ENCODE measurements around the gene PRICKLE3. TPM values are rescaled to one million over a fixed set of nuclear protein-coding genes. Genes with fewer than 3 reads are reported as not detected.

The PRICKLE3 gene
- total RNA-seq, 1 donor from 2014 or later = 14.2 TPM

DNA sequence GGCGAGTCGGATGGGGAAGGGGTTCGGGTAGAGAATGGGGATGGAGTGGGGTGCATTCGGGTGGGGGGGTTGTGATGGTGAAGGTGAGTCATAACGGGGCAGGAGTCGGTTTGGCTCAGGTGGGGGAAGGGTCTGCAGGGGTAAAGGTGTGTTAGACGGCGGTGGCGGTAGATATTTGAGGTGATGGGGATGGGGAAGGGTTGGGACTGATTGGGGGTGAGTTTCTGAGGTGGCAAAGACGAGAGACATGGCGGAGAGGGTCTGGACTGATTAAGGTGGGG lies 13.1 kb upstream of the PRICKLE3 start:
- no peaks in the 10 kb centered on the region for H3K9me3 Mint-ChIP-seq (ENCODE audit: unreplicated experiment)
- no peak for DNase-seq (ENCODE audit: low read depth)
- Histone ChIP-seq H3K4me3 (ENCODE audit: insufficient read depth, low read depth, low read length) (no peak overlapping the region), H2AFZ (ENCODE audit: low read depth, low read length) (no peak overlapping the region), H3K27me3 (ENCODE audit: insufficient read depth, low read length) (no peaks in the 10 kb centered on the region), H3K79me2 (ENCODE audit: insufficient read depth, low read length) (no peaks in the 10 kb centered on the region), H3K9me3 (ENCODE audit: insufficient read depth, low read depth, low read length) (no peaks in the 10 kb centered on the region), H3K27ac (ENCODE audit: low read depth, low read length) (no peak overlapping the region), H3K4me2 (ENCODE audit: low read length) (no peak overlapping the region), H3K4me1 (ENCODE audit: insufficient read depth, low read length) (no peaks in the 10 kb centered on the region), H3K9ac (ENCODE audit: low read length) (no peak overlapping the region), H3K36me3 (ENCODE audit: insufficient read depth, low read length) (no peaks in the 10 kb centered on the region), H4K20me1 (ENCODE audit: insufficient read depth, low read length) (no peaks in the 10 kb centered on the region)
- H3K27ac Mint-ChIP-seq (ENCODE audit: unreplicated experiment) = no peak overlapping the region
- H3K27me3 Mint-ChIP-seq (ENCODE audit: low read depth, unreplicated experiment) = peaks cover 6% of the 10 kb centered on the region
- H3K4me3 Mint-ChIP-seq (ENCODE audit: unreplicated experiment) = no peak overlapping the region
- H3K36me3 Mint-ChIP-seq (ENCODE audit: low read depth, unreplicated experiment) = no peaks in the 10 kb centered on the region
- no peak for FAIRE-seq
- no peak for TF ChIP-seq EZH2 (IDR thresholded peaks at IDR 0.05; ENCODE audit: insufficient read depth, low read length)
- TF ChIP-seq, protein P1, sequence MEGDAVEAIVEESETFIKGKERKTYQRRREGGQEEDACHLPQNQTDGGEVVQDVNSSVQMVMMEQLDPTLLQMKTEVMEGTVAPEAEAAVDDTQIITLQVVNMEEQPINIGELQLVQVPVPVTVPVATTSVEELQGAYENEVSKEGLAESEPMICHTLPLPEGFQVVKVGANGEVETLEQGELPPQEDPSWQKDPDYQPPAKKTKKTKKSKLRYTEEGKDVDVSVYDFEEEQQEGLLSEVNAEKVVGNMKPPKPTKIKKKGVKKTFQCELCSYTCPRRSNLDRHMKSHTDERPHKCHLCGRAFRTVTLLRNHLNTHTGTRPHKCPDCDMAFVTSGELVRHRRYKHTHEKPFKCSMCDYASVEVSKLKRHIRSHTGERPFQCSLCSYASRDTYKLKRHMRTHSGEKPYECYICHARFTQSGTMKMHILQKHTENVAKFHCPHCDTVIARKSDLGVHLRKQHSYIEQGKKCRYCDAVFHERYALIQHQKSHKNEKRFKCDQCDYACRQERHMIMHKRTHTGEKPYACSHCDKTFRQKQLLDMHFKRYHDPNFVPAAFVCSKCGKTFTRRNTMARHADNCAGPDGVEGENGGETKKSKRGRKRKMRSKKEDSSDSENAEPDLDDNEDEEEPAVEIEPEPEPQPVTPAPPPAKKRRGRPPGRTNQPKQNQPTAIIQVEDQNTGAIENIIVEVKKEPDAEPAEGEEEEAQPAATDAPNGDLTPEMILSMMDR (IDR thresholded peaks at IDR 0.05; ENCODE audit: insufficient read depth, low read depth, low read length) = no peak
- H3K4me1 Mint-ChIP-seq (ENCODE audit: low read depth, unreplicated experiment) = no peaks in the 10 kb centered on the region

DNA sequence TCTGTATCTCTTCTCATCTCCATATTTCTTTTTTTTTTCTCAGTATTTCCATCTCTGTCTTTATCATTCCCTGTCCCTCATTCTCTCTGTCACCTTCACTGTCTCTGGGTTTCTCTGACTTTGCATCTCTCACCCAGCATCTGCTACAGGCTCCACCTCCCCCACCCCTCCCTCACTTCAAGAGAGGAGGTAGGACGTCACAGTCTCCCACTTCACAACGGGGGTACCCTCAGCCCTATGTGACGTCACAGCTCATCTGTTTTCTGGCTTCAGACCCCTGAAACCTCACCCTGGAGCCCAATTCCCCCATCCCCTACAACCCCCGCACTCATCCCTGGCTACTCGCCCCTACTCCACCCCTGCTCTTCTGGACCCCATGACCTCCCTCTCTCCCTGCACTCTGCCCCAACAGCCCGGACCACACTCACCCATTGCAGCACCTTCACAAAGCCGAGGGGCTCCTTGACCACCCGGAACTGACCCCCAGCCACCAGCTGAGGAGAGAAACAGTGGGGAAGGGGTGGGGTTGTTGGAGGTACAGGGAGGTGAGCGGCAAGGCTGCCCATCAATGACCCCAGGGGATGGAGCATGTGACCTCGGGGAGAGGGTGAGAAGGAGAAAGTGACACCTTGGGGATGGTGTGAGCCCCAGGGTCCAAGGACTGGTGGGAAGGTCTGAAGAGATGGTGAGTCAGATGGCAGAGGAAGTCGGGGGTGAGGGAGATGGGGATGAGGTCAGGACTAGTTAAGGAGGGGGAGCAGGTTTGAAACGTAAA lies 12.6 kb upstream of the PRICKLE3 start:
- Histone ChIP-seq H3K4me2 (ENCODE audit: low read length) (no peak overlapping the region), H2AFZ (ENCODE audit: low read depth, low read length) (no peak overlapping the region), H3K79me2 (ENCODE audit: insufficient read depth, low read length) (no peaks in the 10 kb centered on the region), H4K20me1 (ENCODE audit: insufficient read depth, low read length) (no peaks in the 10 kb centered on the region), H3K4me1 (ENCODE audit: insufficient read depth, low read length) (no peaks in the 10 kb centered on the region), H3K4me3 (ENCODE audit: insufficient read depth, low read depth, low read length) (no peak overlapping the region), H3K27me3 (ENCODE audit: insufficient read depth, low read length) (no peaks in the 10 kb centered on the region), H3K27ac (ENCODE audit: low read depth, low read length) (no peak overlapping the region), H3K9ac (ENCODE audit: low read length) (no peak overlapping the region), H3K36me3 (ENCODE audit: insufficient read depth, low read length) (no peaks in the 10 kb centered on the region), H3K9me3 (ENCODE audit: insufficient read depth, low read depth, low read length) (no peaks in the 10 kb centered on the region)
- no peak for TF ChIP-seq EZH2 (IDR thresholded peaks at IDR 0.05; ENCODE audit: insufficient read depth, low read length)
- TF ChIP-seq, protein P1 (IDR thresholded peaks at IDR 0.05; ENCODE audit: insufficient read depth, low read depth, low read length) = no peak
- H3K9me3 Mint-ChIP-seq (ENCODE audit: unreplicated experiment) = no peaks in the 10 kb centered on the region
- no peak overlapping the region for H3K4me3 Mint-ChIP-seq (ENCODE audit: unreplicated experiment)
- DNase-seq (ENCODE audit: low read depth) (no peak), FAIRE-seq (no peak)
- no peaks in the 10 kb centered on the region for H3K4me1 Mint-ChIP-seq (ENCODE audit: low read depth, unreplicated experiment)
- peaks cover 6% of the 10 kb centered on the region for H3K27me3 Mint-ChIP-seq (ENCODE audit: low read depth, unreplicated experiment)
- no peaks in the 10 kb centered on the region for H3K36me3 Mint-ChIP-seq (ENCODE audit: low read depth, unreplicated experiment)
- H3K27ac Mint-ChIP-seq (ENCODE audit: unreplicated experiment) = no peak overlapping the region

DNA sequence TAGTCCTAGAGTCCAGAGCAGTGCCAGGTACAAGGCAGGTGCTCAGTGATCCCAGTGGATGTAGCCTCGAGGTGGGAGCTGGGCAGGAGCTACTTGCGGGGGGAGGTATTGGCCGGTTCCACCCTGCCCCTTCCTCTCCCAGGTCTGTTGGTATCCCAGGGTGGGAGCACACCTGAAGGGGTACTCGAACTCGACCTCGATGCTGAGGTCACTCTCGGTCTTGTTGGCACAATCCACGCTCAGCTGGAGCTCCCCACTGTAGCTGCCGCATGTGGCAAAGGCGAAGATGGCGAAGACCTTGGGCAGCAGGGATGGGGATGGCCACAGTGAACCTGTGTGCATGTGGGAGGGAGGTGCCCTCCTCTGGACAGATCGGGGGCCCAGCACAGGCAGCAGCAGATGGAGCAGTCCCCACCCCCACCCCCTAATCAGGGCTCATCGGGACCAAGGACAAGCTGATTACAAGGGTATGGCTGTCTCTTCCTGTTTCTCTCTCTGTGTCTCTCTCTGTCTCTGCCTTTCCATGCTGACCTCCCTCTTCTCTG lies 11.4 kb upstream of the PRICKLE3 start:
- H3K4me2 ChIP-seq (ENCODE audit: low read length) = no peak overlapping the region
- H4K20me1 ChIP-seq (ENCODE audit: insufficient read depth, low read length) = no peaks in the 10 kb centered on the region
- no peak for FAIRE-seq
- H3K27ac ChIP-seq (ENCODE audit: low read depth, low read length) = no peak overlapping the region
- H3K9ac ChIP-seq (ENCODE audit: low read length) = no peak overlapping the region
- no peaks in the 10 kb centered on the region for H3K36me3 Mint-ChIP-seq (ENCODE audit: low read depth, unreplicated experiment)
- H3K27me3 Mint-ChIP-seq (ENCODE audit: low read depth, unreplicated experiment) = peaks cover 6% of the 10 kb centered on the region
- H3K79me2 ChIP-seq (ENCODE audit: insufficient read depth, low read length) = no peaks in the 10 kb centered on the region
- H3K4me3 Mint-ChIP-seq (ENCODE audit: unreplicated experiment) = no peak overlapping the region
- no peak overlapping the region for H3K4me3 ChIP-seq (ENCODE audit: insufficient read depth, low read depth, low read length)
- no peaks in the 10 kb centered on the region for H3K36me3 ChIP-seq (ENCODE audit: insufficient read depth, low read length)
- no peaks in the 10 kb centered on the region for H3K4me1 Mint-ChIP-seq (ENCODE audit: low read depth, unreplicated experiment)
- DNase-seq (ENCODE audit: low read depth) = no peak
- no peak overlapping the region for H2AFZ ChIP-seq (ENCODE audit: low read depth, low read length)
- no peaks in the 10 kb centered on the region for H3K9me3 Mint-ChIP-seq (ENCODE audit: unreplicated experiment)
- H3K9me3 ChIP-seq (ENCODE audit: insufficient read depth, low read depth, low read length) = no peaks in the 10 kb centered on the region
- H3K4me1 ChIP-seq (ENCODE audit: insufficient read depth, low read length) = no peaks in the 10 kb centered on the region
- TF ChIP-seq, protein P1 (IDR thresholded peaks at IDR 0.05; ENCODE audit: insufficient read depth, low read depth, low read length) = no peak
- TF ChIP-seq EZH2 (IDR thresholded peaks at IDR 0.05; ENCODE audit: insufficient read depth, low read length) = no peak
- H3K27ac Mint-ChIP-seq (ENCODE audit: unreplicated experiment) = no peak overlapping the region
- H3K27me3 ChIP-seq (ENCODE audit: insufficient read depth, low read length) = no peaks in the 10 kb centered on the region
